H1 (cell line): ENCODE data around the gene TIAL1. TPM values are rescaled to one million over a fixed set of nuclear protein-coding genes. Genes with fewer than 3 reads are reported as not detected.

Experiments used
- CTCF ChIA-PET: fragments of 300-600 bp; sonication (Branson Sonifier 250); formaldehyde crosslinking; loops from one replicate; lab custom pipeline; 2021; ENCODE audit not compliant: partially characterized antibody; lab: Charles Lee
- POLR2A ChIA-PET: fragments of 300-600 bp; sonication (Branson Sonifier 250); formaldehyde crosslinking; loops from one replicate; lab custom pipeline; 2021; ENCODE audit warnings: inconsistent platforms; ENCODE audit not compliant: partially characterized antibody; lab: Charles Lee
- DNase-seq, 2 experiments: peaks; one replicate each; pipeline versions ENCODE4 v3.0.0 to v3.0.0-alpha.2; 2010 to 2022; ENCODE audit warnings: low spot score in 2 of 2, low read depth in 1 of 2, mixed read lengths in 1 of 2
- FAIRE-seq: peaks from 2 replicates; lab custom pipeline; 2011; peaks lifted over from hg19 to GRCh38; lab: Jason Lieb, UNC
- H2AFZ ChIP-seq: 2 replicates; pipeline ENCODE4 v1.8.1; 2012; ENCODE audit warnings: low read length, inconsistent platforms
- H2AK5ac ChIP-seq: 2 replicates; pipeline ENCODE4 v1.6.1; 2013; ENCODE audit warnings: low read depth, low read length
- H2BK120ac ChIP-seq: replicated peaks from 2 replicates; pipeline ENCODE3; 2013; ENCODE audit warnings: low read depth, low read length, inconsistent platforms
- H2BK12ac ChIP-seq: 2 replicates; pipeline ENCODE4 v1.6.1; 2013; ENCODE audit warnings: low read depth, low read length
- H2BK15ac ChIP-seq: 2 replicates; pipeline ENCODE4 v1.6.1; 2013; ENCODE audit warnings: low read length
- H2BK20ac ChIP-seq: 2 replicates; pipeline ENCODE4 v1.6.1; 2013; ENCODE audit warnings: low read length
- H2BK5ac ChIP-seq: 2 replicates; pipeline ENCODE4 v1.6.1; 2013; ENCODE audit warnings: low read depth, low read length
- H3K14ac ChIP-seq: 2 replicates; pipeline ENCODE4 v1.6.1; 2013; ENCODE audit warnings: inconsistent platforms; ENCODE audit not compliant: insufficient read length
- H3K18ac ChIP-seq: 2 replicates; pipeline ENCODE4 v1.6.1; 2013; ENCODE audit warnings: low read length; ENCODE audit errors: extremely low read depth
- H3K23ac ChIP-seq: 2 replicates; pipeline ENCODE4 v1.6.1; 2013; ENCODE audit warnings: inconsistent platforms; ENCODE audit not compliant: insufficient read length
- H3K23me2 ChIP-seq: 2 replicates; pipeline ENCODE4 v1.6.1; 2013; ENCODE audit warnings: low read depth, low read length
- H3K27ac ChIP-seq: 2 replicates; pipeline ENCODE4 v1.6.1; 2011; ENCODE audit warnings: low read depth, low read length, inconsistent platforms
- H3K27me3 ChIP-seq, 4 experiments: replicated peaks in 1 of 4; 1 replicate in 1 of 4; 2 replicates in 3 of 4; pipeline versions ENCODE4 v1.6.1 to v1.8.1; 2011 to 2013; ENCODE audit warnings: low read length in 3 of 4, mild to moderate bottlenecking in 3 of 4, inconsistent platforms in 2 of 4, mixed read lengths in 2 of 4, moderate library complexity in 1 of 4; ENCODE audit not compliant: control insufficient read depth in 3 of 4, insufficient read depth in 3 of 4; ENCODE audit errors: extremely low read depth in 1 of 4
- H3K36me3 ChIP-seq, 4 experiments: 2 replicates each; pipeline versions ENCODE4 v1.6.1 to v1.8.1; 2011 to 2013; ENCODE audit warnings: mild to moderate bottlenecking in 4 of 4, low read length in 3 of 4, moderate library complexity in 2 of 4, control low read depth in 1 of 4, inconsistent platforms in 1 of 4; ENCODE audit not compliant: insufficient read depth in 4 of 4, control insufficient read depth in 2 of 4
- H3K4ac ChIP-seq: replicated peaks from 2 replicates; pipeline ENCODE3; 2013; ENCODE audit warnings: low read length, low read depth, mixed read lengths, inconsistent platforms; ENCODE audit not compliant: insufficient read length
- H3K4me1 ChIP-seq, 4 experiments: replicated peaks in 1 of 4; 1 replicate in 1 of 4; 2 replicates in 3 of 4; pipeline versions ENCODE4 v1.6.1 to v1.8.1; 2011 to 2013; ENCODE audit warnings: low read length in 3 of 4, inconsistent platforms in 2 of 4, mixed read lengths in 1 of 4; ENCODE audit not compliant: insufficient read depth in 4 of 4, control insufficient read depth in 3 of 4
- H3K4me2 ChIP-seq, 2 experiments: 2 replicates each; pipeline versions ENCODE4 v1.6.1 to v1.8.1; 2011 to 2013; ENCODE audit warnings: low read depth in 2 of 2, low read length in 2 of 2, control low read depth in 1 of 2, inconsistent platforms in 1 of 2, mild to moderate bottlenecking in 1 of 2; ENCODE audit not compliant: insufficient read depth in 1 of 2
- H3K4me3 ChIP-seq, 4 experiments: fragments of 200-600, 300-600 bp in 1 of 4; sonication (generic), shearing (Covaris generic), sonication (Bioruptor Twin) in 1 of 4; 2 replicates each; pipeline versions ENCODE4 v1.5.1 to v1.8.1; 2011 to 2016; ENCODE audit warnings: low read length in 4 of 4, low read depth in 3 of 4, control low read depth in 2 of 4, inconsistent platforms in 2 of 4, mild to moderate bottlenecking in 2 of 4, mixed read lengths in 1 of 4, moderate library complexity in 1 of 4; ENCODE audit not compliant: insufficient read depth in 2 of 4; ENCODE audit errors: extremely low read depth in 1 of 4
- H3K56ac ChIP-seq: replicated peaks from 2 replicates; pipeline ENCODE3; 2013; ENCODE audit warnings: low read depth, mild to moderate bottlenecking, mixed read lengths, low read length, inconsistent platforms; ENCODE audit not compliant: insufficient read length
- H3K79me1 ChIP-seq: 2 replicates; pipeline ENCODE4 v1.6.1; 2013; ENCODE audit warnings: low read depth, low read length, control low read depth
- H3K79me2 ChIP-seq, 2 experiments: 2 replicates each; pipeline versions ENCODE4 v1.6.1 to v1.8.1; 2012 to 2013; ENCODE audit warnings: low read length in 2 of 2, mild to moderate bottlenecking in 2 of 2, inconsistent platforms in 1 of 2; ENCODE audit not compliant: insufficient read depth in 2 of 2, control insufficient read depth in 1 of 2
- H3K9ac ChIP-seq, 4 experiments: replicated peaks in 1 of 4; 1 replicate in 1 of 4; 2 replicates in 3 of 4; pipeline versions ENCODE4 v1.6.1 to v1.8.1; 2011 to 2013; ENCODE audit warnings: low read depth in 3 of 4, low read length in 3 of 4, control low read depth in 2 of 4, mild to moderate bottlenecking in 2 of 4, moderate library complexity in 2 of 4, inconsistent platforms in 1 of 4; ENCODE audit errors: extremely low read depth in 1 of 4
- H3K9me3 ChIP-seq, 2 experiments: 2 replicates each; pipeline versions ENCODE4 v1.6.1 to v1.8.1; 2012 to 2013; ENCODE audit warnings: mild to moderate bottlenecking in 2 of 2, moderate library complexity in 2 of 2, control low read depth in 1 of 2, inconsistent platforms in 1 of 2, low read depth in 1 of 2, low read length in 1 of 2, mixed read lengths in 1 of 2; ENCODE audit not compliant: insufficient read depth in 2 of 2
- H4K20me1 ChIP-seq, 2 experiments: replicated peaks in 1 of 2; 2 replicates each; pipeline versions ENCODE3 to v1.8.1; 2011 to 2013; ENCODE audit warnings: inconsistent platforms in 2 of 2, low read length in 2 of 2, mild to moderate bottlenecking in 1 of 2; ENCODE audit not compliant: insufficient read depth in 2 of 2, control insufficient read depth in 1 of 2
- H4K5ac ChIP-seq: 2 replicates; pipeline ENCODE4 v1.6.1; 2013; ENCODE audit warnings: low read length, low read depth, mixed read lengths, inconsistent platforms; ENCODE audit not compliant: insufficient read length
- H4K8ac ChIP-seq: 2 replicates; pipeline ENCODE4 v1.8.0; 2013; ENCODE audit warnings: mild to moderate bottlenecking, moderate library complexity, low read length, inconsistent platforms; ENCODE audit not compliant: insufficient read depth; ENCODE audit errors: extremely low read depth
- H4K91ac ChIP-seq: replicated peaks from 2 replicates; pipeline ENCODE3; 2013; ENCODE audit warnings: low read length, mixed read lengths, inconsistent platforms; ENCODE audit not compliant: insufficient read length
- GTF2F1 ChIP-seq: IDR thresholded peaks from 2 replicates; pipeline ENCODE4 v1.6.1; 2012; ENCODE audit warnings: low read depth, low read length, improper control_type of control experiment, borderline replicate concordance
- HDAC6 ChIP-seq: IDR thresholded peaks from one replicate; pipeline ENCODE4 v1.7.1; 2012; ENCODE audit warnings: low read depth, mild to moderate bottlenecking, inconsistent platforms, low read length, moderate library complexity
- WGBS, 2 experiments: shearing (Covaris generic) in 1 of 2; methylation state at CpG; one replicate each; pipeline versions ENCODE4 v1.1.6 to v1.1.7; 2013 to 2015; ENCODE audit warnings: low lambda C conversion rate in 2 of 2, mixed read lengths in 2 of 2, inconsistent platforms in 1 of 2, low coverage in 1 of 2, missing lambda C conversion rate in 1 of 2; ENCODE audit not compliant: insufficient replicate concordance in 2 of 2, insufficient coverage in 1 of 2, insufficient read length in 1 of 2; ENCODE audit errors: extremely low coverage in 1 of 2, missing lambda C conversion rate in 1 of 2; 5-methylcytosine and 5-hydroxymethylcytosine counted together
- polyA plus RNA-seq, 7 experiments: library from polyadenylated mRNA; depleted of rRNA in 3 of 7; stranded (reverse) in 5 of 7; unstranded in 2 of 7; fragments of >200 nt in 5 of 7; fragments of 200-250 nt in 2 of 7; gene quantifications; 1 replicate in 5 of 7; 2 replicates in 1 of 7; 4 replicates in 1 of 7; pipeline versions ENCODE4 v1.2.1 to v1.2.3, GENCODE V29; 2011 to 2013; ENCODE audit warnings: missing spikeins in 2 of 7, mixed read lengths in 2 of 7
- total RNA-seq: library from RNA; stranded (reverse); fragmentation: NEBNext Ultra II Directional; extraction: Animal tissue kit (Norgen Biotek cat#: 25700); gene quantifications from 2 replicates; pipeline ENCODE4 v1.2.1, GENCODE V29; 2021

The TIAL1 gene
- total and polyA plus RNA-seq, 2 of the 8 experiments (the other 6 are each of a cell fraction or from before 2014, with no cell fraction given), result 50.4 to 166 TPM

- H3K27ac ChIP-seq, result no peak overlapping the region
- H4K5ac ChIP-seq, result no peak overlapping the region
- H3K23me2 ChIP-seq, result no peaks in the 10 kb centered on the region
- no peaks in the 10 kb centered on the region for H3K79me2 ChIP-seq
- H3K56ac ChIP-seq, result no peak overlapping the region
- POLR2A ChIA-PET, result interaction anchor here (1.8 kb wide), 1 partner anchor 10 kb away, joined by 5 read pairs; no protein-coding TSS in a partner anchor
- WGBS, 2 experiments, result 90% methylated on average over 5 of the region's 5 CpGs; no CpG with 5 or more reads in 1 of the 2 experiments
- FAIRE-seq (no peak), DNase-seq (no peak)
- H3K9ac ChIP-seq, result no peak overlapping the region
- no peak overlapping the region for H4K8ac ChIP-seq
- no peak overlapping the region for H3K4ac ChIP-seq
- H3K18ac ChIP-seq, result no peak overlapping the region
- H2BK120ac ChIP-seq, result no peak overlapping the region
- H2BK5ac ChIP-seq, result no peak overlapping the region
- H4K20me1 ChIP-seq, result peaks cover 0 to 1% of the 10 kb centered on the region in 2 experiments
- CTCF ChIA-PET, result interaction anchor here (0.6 kb wide), 1 partner anchor 516 kb away, joined by 3 read pairs; no protein-coding TSS in a partner anchor
- H2AK5ac ChIP-seq, result no peak overlapping the region
- no peak overlapping the region for H3K4me3 ChIP-seq
- H3K4me1 ChIP-seq, result no peaks in the 10 kb centered on the region
- peaks cover 13 to 81% (median 45%) of the 10 kb centered on the region in 4 experiments for H3K36me3 ChIP-seq
- no peaks in the 10 kb centered on the region for H3K27me3 ChIP-seq
- no peak overlapping the region for H2BK20ac ChIP-seq
- H4K91ac ChIP-seq, result no peak overlapping the region
- no peak overlapping the region for H2AFZ ChIP-seq
- no peaks in the 10 kb centered on the region for H3K9me3 ChIP-seq
- no peak overlapping the region for H3K14ac ChIP-seq
- H3K79me1 ChIP-seq, result no peaks in the 10 kb centered on the region
- H3K4me2 ChIP-seq, result no peak overlapping the region
- H2BK12ac ChIP-seq, result no peak overlapping the region
- no peak overlapping the region for H3K23ac ChIP-seq
- no peak overlapping the region for H2BK15ac ChIP-seq
- no peak for TF ChIP-seq GTF2F1
- no peak for TF ChIP-seq HDAC6
Measured at GRCh38 chr10:119575506-119575905, 21.3 kb downstream of the TIAL1 start.
